ENCODE data around the gene PRPS1.

Gene PRPS1

GRCh38 chrX:107699616-107700015, 71.3 kb downstream of the PRPS1 start:
- TF ChIP-seq POLR2AphosphoS5 (IDR thresholded peaks at IDR 0.05; ENCODE audit: low read depth, low read length) (no peak), TAF1 (IDR thresholded peaks at IDR 0.05; ENCODE audit: low read depth, low read length) (no peak), PAX5 (IDR thresholded peaks at IDR 0.05; ENCODE audit: insufficient read depth, low read length, severe bottlenecking) (no peak), POU2F2 (IDR thresholded peaks at IDR 0.05; ENCODE audit: low read depth, low read length) (no peak), POLR2A (IDR thresholded peaks at IDR 0.05; ENCODE audit: low read depth, low read length) (no peak), SPI1 (IDR thresholded peaks at IDR 0.05; ENCODE audit: low read depth, low read length) (no peak)
- DNase-seq (ENCODE audit: insufficient read length, low spot score), result no peak
- FAIRE-seq, result peak; percentile 75

- FAIRE-seq, result peak; percentile 75
- no peak for DNase-seq (ENCODE audit: insufficient read length, low spot score)
- TF ChIP-seq SPI1 (IDR thresholded peaks at IDR 0.05; ENCODE audit: low read depth, low read length), result no peak
- TF ChIP-seq POU2F2 (IDR thresholded peaks at IDR 0.05; ENCODE audit: low read depth, low read length), result no peak
- TF ChIP-seq POLR2AphosphoS5 (IDR thresholded peaks at IDR 0.05; ENCODE audit: low read depth, low read length), result no peak
- TF ChIP-seq TAF1 (IDR thresholded peaks at IDR 0.05; ENCODE audit: low read depth, low read length), result no peak
- no peak for TF ChIP-seq POLR2A (IDR thresholded peaks at IDR 0.05; ENCODE audit: low read depth, low read length)
- TF ChIP-seq PAX5 (IDR thresholded peaks at IDR 0.05; ENCODE audit: insufficient read depth, low read length, severe bottlenecking), result no peak
Measured at GRCh38 chrX:107700317-107700774, 72.0 kb downstream of the PRPS1 start.

All from GM12891 (cell line).